NB4 (cell line): ENCODE results near the gene P4HA1.
A peak's percentile ranks its signal among the peaks of the same experiment; 100 is the strongest.

ENCODE experiments used
- DNase-seq: peaks from one replicate; pipeline ENCODE4 v3.0.0; 2010; ENCODE audit warnings: low read depth
- H3K4me3 ChIP-seq: one replicate; pipeline ENCODE4 v1.5.1; 2011; ENCODE audit warnings: mild to moderate bottlenecking, low read depth, low read length, moderate library complexity
- CTCF ChIP-seq: IDR thresholded peaks from one replicate; pipeline ENCODE4 v1.5.1; 2012; ENCODE audit warnings: low read depth, low read length
- MAX ChIP-seq: IDR thresholded peaks from 2 replicates; pipeline ENCODE4 v1.6.1; 2011; ENCODE audit warnings: low read depth, low read length
- MYC ChIP-seq: IDR thresholded peaks from 2 replicates; pipeline ENCODE4 v1.6.1; 2011; ENCODE audit warnings: low read depth, low read length
- POLR2A ChIP-seq: IDR thresholded peaks from 2 replicates; pipeline ENCODE4 v1.6.1; 2011; ENCODE audit warnings: mild to moderate bottlenecking; ENCODE audit not compliant: insufficient read length; ENCODE audit errors: extremely low read depth

The P4HA1 gene

GRCh38 chr10:73099141-73099540 lies 2.5 kb upstream of the P4HA1 start:
- DNase-seq: no peak
- H3K4me3 ChIP-seq: no peak overlapping the region
- TF ChIP-seq POLR2A (no peak), MAX (no peak), MYC (no peak), CTCF (no peak)

GRCh38 chr10:73097305-73097670 lies 622 bp upstream of the P4HA1 start:
- TF ChIP-seq MAX (no peak), CTCF (no peak), MYC (no peak), POLR2A (no peak)
- DNase-seq: no peak
- peak overlapping the region; percentile 93 for H3K4me3 ChIP-seq

- peak; percentile 87 for DNase-seq
- TF ChIP-seq POLR2A: no peak
- peak; percentile 44; the same call in 1 of the 2 replicates for TF ChIP-seq MYC
- H3K4me3 ChIP-seq: peak overlapping the region; percentile 93
Measured at GRCh38 chr10:73096041-73096448, 621 bp downstream of the P4HA1 start.

- peak; percentile 36; the same call in 1 of the 2 replicates for TF ChIP-seq MYC
- no peak for TF ChIP-seq CTCF
- peak overlapping the region; percentile 93 for H3K4me3 ChIP-seq
- DNase-seq: peak; percentile 74
Measured at GRCh38 chr10:73095481-73096021, 1.1 kb downstream of the P4HA1 start.

GRCh38 chr10:73094986-73095480 lies 1.6 kb downstream of the P4HA1 start:
- DNase-seq: no peak
- H3K4me3 ChIP-seq: peak overlapping the region; percentile 93
- TF ChIP-seq MYC (no peak), POLR2A (no peak), MAX (no peak), CTCF (no peak)

GRCh38 chr10:73093922-73094850 lies 2.5 kb downstream of the P4HA1 start:
- DNase-seq: no peak

More at GRCh38 chr10:73093922-73094850, 2.5 kb downstream of the P4HA1 start:
- peak overlapping the region; percentile 93 for H3K4me3 ChIP-seq
- no peak for TF ChIP-seq POLR2A
- no peak for TF ChIP-seq CTCF
- no peak for TF ChIP-seq MYC
- TF ChIP-seq MAX: no peak
